HG03558 (cell line): ENCODE data around the gene HS6ST3.

ENCODE experiments used
- ATAC-seq: cut with Tn5 transposase; IDR thresholded peaks from one replicate; pipeline ENCODE4 v1.9.1; 2021; ENCODE audit warnings: moderate number of reproducible peaks; ENCODE audit not compliant: unreplicated experiment; ENCODE audit errors: extremely low read depth

Gene HS6ST3

DNA sequence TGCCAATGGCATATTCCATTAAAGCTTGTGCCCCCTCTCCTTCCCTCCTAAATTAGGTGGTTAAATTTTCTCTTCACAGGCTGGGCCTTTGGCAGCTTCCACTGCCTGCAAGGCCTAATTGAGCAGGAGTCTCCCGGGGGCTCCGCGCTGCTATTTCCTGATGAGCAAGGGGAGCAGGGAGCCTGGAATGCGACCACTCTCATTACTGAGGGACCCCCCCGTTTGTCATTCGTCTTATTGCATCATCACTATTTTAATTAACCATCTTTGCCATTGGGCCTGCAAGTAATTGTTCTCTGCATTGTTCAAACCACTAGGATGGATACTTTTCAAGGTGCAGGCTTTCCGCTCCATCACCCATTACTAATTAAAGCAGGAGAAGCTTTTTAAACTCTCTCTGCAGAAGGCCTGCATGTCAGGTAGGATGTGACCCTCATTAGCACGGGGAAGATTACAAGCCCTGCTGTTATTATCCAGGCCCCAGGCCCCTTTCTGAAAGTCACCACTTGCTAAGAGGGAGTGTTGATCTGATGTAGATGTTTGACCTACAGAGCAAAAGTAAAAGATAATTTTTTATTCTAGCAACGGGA lies 762.0 kb downstream of the HS6ST3 start:
- no peak for ATAC-seq

DNA sequence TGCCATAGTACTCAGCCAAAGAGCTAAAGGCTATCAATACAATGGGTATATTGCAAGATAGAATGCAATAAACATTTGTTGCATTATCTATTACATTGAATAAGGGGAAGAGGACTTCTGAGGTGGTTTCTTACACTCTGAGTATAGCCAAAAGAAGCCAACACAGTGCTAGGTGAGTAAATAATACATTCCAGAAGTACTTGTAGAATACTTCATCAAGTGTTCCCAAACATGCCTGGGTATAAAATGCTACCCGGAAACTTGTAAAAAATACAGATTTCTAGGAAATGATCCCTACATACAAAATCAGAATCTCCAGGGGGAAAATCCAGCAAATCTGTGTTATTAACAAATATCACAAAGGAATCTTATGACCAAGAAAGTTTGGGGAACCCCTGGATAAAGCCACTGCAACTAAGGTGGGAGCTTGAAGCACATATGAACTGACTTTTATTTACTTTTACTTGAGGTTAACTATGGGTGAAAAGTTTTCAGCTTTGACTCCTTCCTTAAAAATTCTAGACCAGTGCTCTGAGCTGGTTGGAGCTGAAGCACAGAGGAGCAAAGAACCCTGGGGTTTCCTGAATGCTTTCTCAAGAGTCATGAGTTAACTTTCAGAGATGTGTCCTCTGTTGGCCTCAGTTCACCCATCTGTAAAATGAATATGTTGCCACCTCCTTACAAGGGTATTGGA lies 768.4 kb downstream of the HS6ST3 start:
- no peak for ATAC-seq

DNA sequence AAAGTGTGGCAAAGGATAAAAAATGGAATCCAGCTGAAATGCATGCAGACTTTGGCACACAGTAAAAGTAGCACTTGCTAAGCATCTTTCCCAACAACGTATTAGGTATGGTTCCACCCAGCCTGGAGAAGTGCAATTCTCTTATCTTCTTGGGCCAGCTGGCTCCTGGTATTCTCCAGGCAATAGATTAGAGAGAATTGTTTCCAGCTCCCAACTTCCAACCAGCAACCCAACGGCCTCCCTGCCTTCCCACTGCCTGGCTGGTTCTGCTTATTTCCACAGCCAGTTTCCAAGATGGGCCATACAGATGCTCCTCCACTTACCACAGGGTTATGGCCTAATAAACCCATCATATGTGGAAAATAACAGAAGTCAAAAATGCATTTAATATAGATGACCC lies 771.0 kb downstream of the HS6ST3 start:
- no peak for ATAC-seq

DNA sequence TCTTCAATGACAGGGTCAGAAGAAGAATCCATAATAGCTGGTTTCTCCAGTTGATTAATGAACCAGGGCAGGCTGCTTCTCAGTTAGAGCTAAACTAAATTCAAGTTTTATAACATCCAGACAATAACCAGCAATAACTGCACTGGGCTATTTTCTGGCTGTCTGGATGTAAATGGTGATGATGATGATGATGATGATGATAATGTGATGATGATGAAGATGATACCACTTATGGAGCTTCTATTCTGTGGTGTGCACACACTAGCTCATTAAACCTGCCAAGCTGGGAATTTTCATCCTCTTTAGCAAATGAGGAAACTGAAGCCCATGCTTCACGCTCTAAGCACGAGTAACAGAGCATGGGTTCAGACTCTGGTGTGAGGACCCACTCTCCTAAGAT lies 772.2 kb downstream of the HS6ST3 start:
- no peak for ATAC-seq

DNA sequence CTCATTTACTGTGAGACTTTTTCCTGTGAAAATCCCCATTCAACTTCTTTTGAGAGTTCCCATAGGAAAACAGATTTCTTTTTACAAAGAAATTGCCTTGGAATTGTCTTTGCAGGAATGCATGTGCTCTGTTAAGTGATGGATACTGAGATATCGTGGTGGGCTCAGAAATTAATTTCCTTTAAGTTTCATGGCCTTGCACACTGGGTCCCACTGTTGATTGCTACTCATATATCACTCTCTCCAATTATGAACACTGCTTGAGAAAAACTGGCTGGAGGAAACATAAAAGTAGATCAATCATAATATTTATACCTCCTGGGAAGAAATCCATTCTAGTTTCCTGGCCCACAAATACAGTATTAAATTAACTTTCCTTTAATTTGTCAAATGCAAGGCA lies 773.1 kb downstream of the HS6ST3 start:
- ATAC-seq = no peak

DNA sequence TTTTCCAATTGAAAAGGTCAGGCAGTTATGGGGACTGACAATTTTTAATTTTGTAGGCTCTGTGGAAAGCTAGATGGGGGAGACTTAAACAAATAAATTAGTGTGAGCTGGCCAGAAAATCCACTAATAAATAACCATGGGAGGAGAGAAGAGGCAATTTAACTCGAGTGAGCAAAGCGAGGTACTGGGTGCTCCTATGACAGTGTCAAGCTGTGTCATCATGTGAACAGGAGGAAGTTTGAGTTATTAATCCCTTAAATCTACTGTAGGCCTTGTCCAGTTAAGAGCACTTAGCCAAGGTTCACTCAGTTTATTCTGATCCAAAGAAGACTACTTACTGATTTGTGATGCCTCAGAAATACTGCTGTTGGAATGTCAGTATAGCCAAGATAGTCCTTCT lies 781.6 kb downstream of the HS6ST3 start:
- no peak for ATAC-seq

DNA sequence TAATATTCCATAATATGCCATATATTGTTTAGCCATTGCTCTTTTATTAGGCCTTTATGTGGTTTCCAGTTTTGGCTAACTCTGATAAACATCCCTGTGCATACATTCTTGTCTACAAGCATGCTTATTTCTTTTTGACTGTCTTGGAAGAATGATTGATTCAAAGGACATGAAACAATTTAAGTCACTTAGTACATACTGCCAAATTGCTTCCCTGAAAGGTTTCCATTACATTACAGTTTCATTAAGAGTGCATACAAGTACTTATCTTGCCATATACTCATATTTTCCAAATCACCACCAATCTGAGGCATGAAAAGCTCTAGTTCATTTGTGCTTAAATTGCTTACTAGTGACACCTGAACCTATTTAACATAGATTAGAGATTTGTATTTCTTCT lies 790.5 kb downstream of the HS6ST3 start:
- ATAC-seq = no peak
